ENCODE results near the gene MCL1. TPM values are rescaled to one million over a fixed set of nuclear protein-coding genes. Genes with fewer than 3 reads are reported as not detected.

MCL1 gene
- total RNA-seq (2021) (145 and 178 TPM in 2 replicates), Bru-seq, nascent RNA (percentile 100 among the genes with signal in this experiment), BruChase-seq, experiment 1, labeled RNA remaining after a 2-hour chase (percentile 100 among the genes with signal in this experiment), BruChase-seq, experiment 2, labeled RNA remaining after a 6-hour chase (percentile 98 among the genes with signal in this experiment)
- long read RNA-seq, transcript MCL1-202 (3 exons, 3,932 nt): major isoform, 15 of 38 reads
- long read RNA-seq, partial matches to known transcripts: 0 of 38 reads
- long read RNA-seq, other reads (novel, unspliced or antisense): 23 of 38 reads

- Histone ChIP-seq H3K79me2 (ENCODE audit: low read depth) (peaks cover 57% of the 10 kb centered on the region), H3K4me3 (peak within 1 kb of the TSS; percentile 73), H4K20me1 (ENCODE audit: insufficient read depth) (peaks cover 48% of the 10 kb centered on the region), H3K36me3 (ENCODE audit: low read depth) (peaks cover 48% of the 10 kb centered on the region), H3K27ac (peak within 1 kb of the TSS; percentile 93), H3F3A (ENCODE audit: insufficient read depth, low read depth) (peaks cover 53% of the 10 kb centered on the region), H2AFZ (peak within 1 kb of the TSS; percentile 71), H3K27me3 (ENCODE audit: insufficient read depth, low read depth) (no peaks in the 10 kb centered on the region), H3K4me1 (replicated peaks; ENCODE audit: insufficient read depth) (peaks cover 30% of the 10 kb centered on the region), H3K4me2 (peak within 1 kb of the TSS; percentile 95), H3K9me2 (ENCODE audit: insufficient read depth) (no peaks in the 10 kb centered on the region), H3K9me3 (ENCODE audit: insufficient read depth, low read depth) (no peaks in the 10 kb centered on the region)
- DNase-seq: peak; percentile 90
- no TSS peak for BruUV-seq (replicated peaks)
- ChIA-PET POLR2A (ENCODE audit: unreplicated experiment) (interaction anchor here (0.5 to 2.2 kb wide), 28 partner anchors 9 to 469 kb away, joined by 3 to 42 read pairs (median 6); partner anchors contain the start of genes CTSK, ENSA and GOLPH3L), CTCF (interaction anchor here (0.5 to 2.3 kb wide), 5 partner anchors 16 to 331 kb away, joined by 3 to 35 read pairs (median 7); no protein-coding TSS in a partner anchor)
- no peak for TF ChIP-seq EZH2 (IDR thresholded peaks at IDR 0.05; ENCODE audit: low read depth)
- TF ChIP-seq, protein P1, sequence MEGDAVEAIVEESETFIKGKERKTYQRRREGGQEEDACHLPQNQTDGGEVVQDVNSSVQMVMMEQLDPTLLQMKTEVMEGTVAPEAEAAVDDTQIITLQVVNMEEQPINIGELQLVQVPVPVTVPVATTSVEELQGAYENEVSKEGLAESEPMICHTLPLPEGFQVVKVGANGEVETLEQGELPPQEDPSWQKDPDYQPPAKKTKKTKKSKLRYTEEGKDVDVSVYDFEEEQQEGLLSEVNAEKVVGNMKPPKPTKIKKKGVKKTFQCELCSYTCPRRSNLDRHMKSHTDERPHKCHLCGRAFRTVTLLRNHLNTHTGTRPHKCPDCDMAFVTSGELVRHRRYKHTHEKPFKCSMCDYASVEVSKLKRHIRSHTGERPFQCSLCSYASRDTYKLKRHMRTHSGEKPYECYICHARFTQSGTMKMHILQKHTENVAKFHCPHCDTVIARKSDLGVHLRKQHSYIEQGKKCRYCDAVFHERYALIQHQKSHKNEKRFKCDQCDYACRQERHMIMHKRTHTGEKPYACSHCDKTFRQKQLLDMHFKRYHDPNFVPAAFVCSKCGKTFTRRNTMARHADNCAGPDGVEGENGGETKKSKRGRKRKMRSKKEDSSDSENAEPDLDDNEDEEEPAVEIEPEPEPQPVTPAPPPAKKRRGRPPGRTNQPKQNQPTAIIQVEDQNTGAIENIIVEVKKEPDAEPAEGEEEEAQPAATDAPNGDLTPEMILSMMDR (conservative IDR thresholded peaks at IDR 0.05): no peak
- intact Hi-C loops (cut with micrococcal nuclease; ENCODE audit: unreplicated experiment): loop anchor here (1.0 to 5.0 kb wide), 3 partner anchors 18 to 233 kb away; no protein-coding TSS in a partner anchor
Observed at GRCh38 chr1:150579110-150579944, at the start of gene MCL1. MCL1 (minus strand) TSS chr1:150579610; CDS start chr1:150579530, 80 bp downstream.

DNA sequence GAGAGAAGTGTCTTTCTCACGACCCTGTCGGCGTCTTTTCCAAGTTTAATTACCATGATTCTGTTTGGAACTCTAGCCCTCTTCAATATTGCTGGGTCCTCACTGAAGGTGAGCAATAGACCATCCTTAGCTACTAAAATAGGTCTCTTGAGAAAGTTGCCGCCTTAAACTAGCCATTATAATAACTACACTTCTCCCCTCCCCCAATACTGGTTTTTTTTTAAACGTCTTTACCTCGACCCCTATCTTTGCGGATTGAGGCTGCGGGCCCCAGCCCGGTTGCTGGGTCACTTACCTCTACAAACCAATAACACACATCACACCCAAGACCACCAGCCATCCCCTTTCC is 49.3 kb upstream of the MCL1 start:
- TF ChIP-seq EZH2 (IDR thresholded peaks at IDR 0.05; ENCODE audit: low read depth): no peak
- TF ChIP-seq, protein P1 (conservative IDR thresholded peaks at IDR 0.05): no peak
- Histone ChIP-seq H4K20me1 (ENCODE audit: insufficient read depth) (no peaks in the 10 kb centered on the region), H3K27me3 (ENCODE audit: insufficient read depth, low read depth) (no peaks in the 10 kb centered on the region), H3K27ac (peak overlapping the region; percentile 76), H3K9me2 (ENCODE audit: insufficient read depth) (no peaks in the 10 kb centered on the region), H3K4me2 (peak overlapping the region; percentile 98), H2AFZ (no peak overlapping the region; the same call in 1 of the 2 replicates), H3K4me1 (replicated peaks; ENCODE audit: insufficient read depth) (peaks cover 54% of the 10 kb centered on the region), H3K9me3 (ENCODE audit: insufficient read depth, low read depth) (no peaks in the 10 kb centered on the region), H3K36me3 (ENCODE audit: low read depth) (peaks cover 29% of the 10 kb centered on the region), H3K79me2 (ENCODE audit: low read depth) (peaks cover 45% of the 10 kb centered on the region), H3K4me3 (peak overlapping the region; percentile 96), H3F3A (ENCODE audit: insufficient read depth, low read depth) (peaks cover 36% of the 10 kb centered on the region)
- no peak for DNase-seq
- intact Hi-C loops (cut with micrococcal nuclease; ENCODE audit: unreplicated experiment): loop anchor here (1.0 to 10.0 kb wide), 6 partner anchors 17 to 346 kb away; partner anchors contain the start of genes CERS2 and CIART
- ChIA-PET POLR2A (ENCODE audit: unreplicated experiment) (interaction anchor here (0.9 to 2.7 kb wide), 4 partner anchors 49 to 68 kb away, joined by 3 to 34 read pairs (median 10); partner anchors contain the start of genes GOLPH3L and MCL1), CTCF (interaction anchor here (1.5 kb wide), 1 partner anchor 68 kb away, joined by 4 read pairs; no protein-coding TSS in a partner anchor)
- BruUV-seq (replicated peaks): TSS peak; percentile 29

DNA sequence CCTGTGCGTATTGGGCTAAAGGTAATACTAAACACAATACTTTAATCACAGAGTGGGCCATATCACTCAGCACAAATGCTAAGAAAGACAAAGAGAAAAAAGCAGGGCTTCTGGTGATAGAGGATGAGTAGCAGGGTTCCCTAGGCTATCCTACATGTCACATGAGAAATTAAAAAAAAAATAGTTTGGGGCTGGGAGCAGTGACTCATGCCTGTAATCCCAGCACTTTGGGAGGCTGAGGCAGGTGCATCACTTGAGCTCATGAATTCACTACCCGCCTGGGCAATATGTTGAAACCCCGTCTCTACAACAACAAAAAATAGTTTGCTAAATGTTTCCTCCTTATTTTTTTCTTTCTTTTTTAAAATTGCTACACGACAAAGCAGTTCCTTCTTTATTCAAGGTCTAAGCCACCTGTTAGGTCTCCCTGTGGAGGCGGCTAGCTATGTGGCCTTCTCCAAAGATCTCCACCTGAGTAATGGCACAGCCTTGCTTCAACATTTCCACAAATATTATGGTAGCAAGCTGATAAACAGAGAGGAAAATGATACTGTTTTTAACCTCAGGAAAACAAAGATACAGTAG is 48.5 kb upstream of the MCL1 start:
- H3K27ac ChIP-seq: peak overlapping the region; percentile 76

More for the DNA sequence above, 48.5 kb upstream of the MCL1 start:
- H3K4me1 ChIP-seq (replicated peaks; ENCODE audit: insufficient read depth): peaks cover 62% of the 10 kb centered on the region
- peaks cover 49% of the 10 kb centered on the region for H3K79me2 ChIP-seq (ENCODE audit: low read depth)
- no peaks in the 10 kb centered on the region for H3K27me3 ChIP-seq (ENCODE audit: insufficient read depth, low read depth)
- DNase-seq: no peak
- H4K20me1 ChIP-seq (ENCODE audit: insufficient read depth): no peaks in the 10 kb centered on the region
- peaks cover 34% of the 10 kb centered on the region for H3K36me3 ChIP-seq (ENCODE audit: low read depth)
- peak overlapping the region; percentile 98 for H3K4me2 ChIP-seq
- BruUV-seq (replicated peaks): no TSS peak
- CTCF ChIA-PET: interaction anchor here (0.7 kb wide), 1 partner anchor 23 kb away, joined by 4 read pairs; no protein-coding TSS in a partner anchor
- H3K9me2 ChIP-seq (ENCODE audit: insufficient read depth): no peaks in the 10 kb centered on the region
- peak overlapping the region; percentile 96 for H3K4me3 ChIP-seq
- no peaks in the 10 kb centered on the region for H3K9me3 ChIP-seq (ENCODE audit: insufficient read depth, low read depth)
- TF ChIP-seq, protein P1 (conservative IDR thresholded peaks at IDR 0.05): no peak
- no peak for TF ChIP-seq EZH2 (IDR thresholded peaks at IDR 0.05; ENCODE audit: low read depth)
- H3F3A ChIP-seq (ENCODE audit: insufficient read depth, low read depth): peaks cover 39% of the 10 kb centered on the region
- no peak overlapping the region for H2AFZ ChIP-seq
- intact Hi-C loops (cut with micrococcal nuclease; ENCODE audit: unreplicated experiment): loop anchor here (10.0 kb wide), 2 partner anchors 343 to 347 kb away; partner anchors contain the start of genes CERS2 and CIART
- POLR2A ChIA-PET (ENCODE audit: unreplicated experiment): interaction anchor here (0.5 to 0.7 kb wide), 6 partner anchors 22 to 548 kb away, joined by 3 to 12 read pairs (median 5); partner anchors contain the start of genes GOLPH3L, MCL1 and TMOD4
